Coronary artery (tissue), 2 donors: ENCODE data around the gene EHD1.

Experiments
- DNase-seq: peaks from one replicate; pipeline ENCODE4 v3.0.0-alpha.2; 2017; ENCODE audit warnings: low spot score
- H3K27ac ChIP-seq, 2 donors: fragments of 200-600 bp; sonication (generic); one replicate each; pipeline ENCODE4 v1.5.1; 2016 to 2019
- H3K4me3 ChIP-seq: fragments of 200-600 bp; sonication (generic); 2 replicates; pipeline ENCODE4 v1.5.1; 2016; ENCODE audit warnings: mild to moderate bottlenecking, moderate library complexity
- CTCF ChIP-seq: fragments of 200-600 bp; sonication (generic); IDR thresholded peaks from one replicate; pipeline ENCODE4 v1.5.1; 2019; ENCODE audit warnings: antibody characterized with exemption

EHD1 gene

GRCh38 chr11:64834723-64835615 lies 43.5 kb downstream of the EHD1 start:
- no peak for TF ChIP-seq CTCF
- DNase-seq: no peak
- Histone ChIP-seq H3K27ac (no peak overlapping the region), H3K4me3 (no peak overlapping the region)

- no peak for TF ChIP-seq CTCF
- Histone ChIP-seq H3K27ac (no peak overlapping the region), H3K4me3 (no peak overlapping the region)
- no peak for DNase-seq
Measured at GRCh38 chr11:64834031-64834722, 44.2 kb downstream of the EHD1 start.

GRCh38 chr11:64833509-64833908 lies 44.9 kb downstream of the EHD1 start:
- no peak overlapping the region for H3K27ac ChIP-seq
- no peak for TF ChIP-seq CTCF
- DNase-seq: no peak
- H3K4me3 ChIP-seq: no peak overlapping the region

- Histone ChIP-seq H3K4me3 (no peak overlapping the region), H3K27ac (no peak overlapping the region)
- no peak for TF ChIP-seq CTCF
- no peak for DNase-seq
Measured at GRCh38 chr11:64833198-64833502, 45.3 kb downstream of the EHD1 start.

GRCh38 chr11:64832467-64833197 lies 45.8 kb downstream of the EHD1 start:
- no peak for TF ChIP-seq CTCF
- Histone ChIP-seq H3K27ac (no peak overlapping the region), H3K4me3 (no peak overlapping the region)
- no peak for DNase-seq

- DNase-seq: no peak
- no peak overlapping the region for H3K4me3 ChIP-seq
- no peak for TF ChIP-seq CTCF
Measured at GRCh38 chr11:64831411-64831891, 47.0 kb downstream of the EHD1 start.

More at GRCh38 chr11:64831411-64831891, 47.0 kb downstream of the EHD1 start:
- no peak overlapping the region for H3K27ac ChIP-seq
